Purkinje cell (primary cell): ENCODE data around the gene OR2L2. TPM values are rescaled to one million over a fixed set of nuclear protein-coding genes. Genes with fewer than 3 reads are reported as not detected.

ENCODE experiments used
- polyA plus RNA-seq: library from polyadenylated mRNA; unstranded; fragments of >200 nt; fragmentation: Nextera tagmentation; gene quantifications from 2 replicates; pipeline ENCODE4 v1.2.1, GENCODE V29; 2014

OR2L2 gene, protein sequence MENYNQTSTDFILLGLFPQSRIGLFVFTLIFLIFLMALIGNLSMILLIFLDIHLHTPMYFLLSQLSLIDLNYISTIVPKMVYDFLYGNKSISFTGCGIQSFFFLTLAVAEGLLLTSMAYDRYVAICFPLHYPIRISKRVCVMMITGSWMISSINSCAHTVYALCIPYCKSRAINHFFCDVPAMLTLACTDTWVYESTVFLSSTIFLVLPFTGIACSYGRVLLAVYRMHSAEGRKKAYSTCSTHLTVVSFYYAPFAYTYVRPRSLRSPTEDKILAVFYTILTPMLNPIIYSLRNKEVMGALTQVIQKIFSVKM
- 0.21 TPM in 1 of 2 replicates, not detected in the other for polyA plus RNA-seq

DNA sequence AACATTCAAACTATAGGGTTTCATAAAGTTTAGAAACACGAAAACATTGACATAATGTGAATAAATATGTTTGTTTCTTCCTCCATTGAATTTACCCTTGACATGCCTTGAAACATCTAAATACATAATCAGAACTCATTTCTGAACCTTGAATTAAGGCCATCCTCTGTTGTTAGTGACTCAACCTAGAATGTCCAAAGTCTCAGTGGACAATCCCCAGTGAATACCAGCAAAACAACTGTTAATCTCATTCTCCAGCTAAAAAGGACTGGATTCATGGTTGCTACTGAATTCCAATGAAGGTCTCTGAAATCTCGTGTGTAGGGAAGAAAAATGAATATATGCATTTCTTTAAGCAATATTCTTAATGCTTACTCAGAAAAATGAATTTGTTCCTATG is at the start of gene OR2L2:
Gene OR2L2 (plus strand): TSS at position 301 of the 400 bp plus-strand sequence. CDS start 8,198 bp downstream, outside the sequence.

GRCh38 chr1:248013229-248013710 is 16.6 kb upstream of the OR2L2 start, which contains the start of gene OR2L5:
OR2L5 (plus strand) TSS chr1:248013660; CDS start chr1:248021948, 8,288 bp downstream.

GRCh38 chr1:248046536-248046935 is 16.7 kb downstream of the OR2L2 start, which contains the start of gene OR2L3:
OR2L3 (plus strand) TSS chr1:248046836; CDS start chr1:248060682, 13,846 bp downstream.

Other genes with a start within 250 kb of the OR2L2 start
- gene OR14A16, start 206.0 kb upstream of the OR2L2 start, polyA plus RNA-seq: not detected in 2 replicates
- not detected in 2 replicates for gene OR11L1, start 188.2 kb upstream of the OR2L2 start, polyA plus RNA-seq
- gene TRIM58, start 172.9 kb upstream of the OR2L2 start, polyA plus RNA-seq: not detected in 2 replicates
- gene OR2W3, start 134.5 kb upstream of the OR2L2 start, polyA plus RNA-seq: not detected in 2 replicates
- gene OR2T8, start 109.8 kb upstream of the OR2L2 start, polyA plus RNA-seq: not detected in 2 replicates
- 0.12 TPM in 1 of 2 replicates, not detected in the other for gene OR2AJ1, start 105.2 kb upstream of the OR2L2 start, polyA plus RNA-seq
- not detected in 2 replicates for gene OR2L8, start 81.2 kb upstream of the OR2L2 start, polyA plus RNA-seq
- not detected in 2 replicates for gene OR2AK2, start 64.8 kb upstream of the OR2L2 start, polyA plus RNA-seq
- not detected in 2 replicates for gene OR2L5, start 16.4 kb upstream of the OR2L2 start, polyA plus RNA-seq
- gene OR2L3, start 16.8 kb downstream of the OR2L2 start, polyA plus RNA-seq: not detected in 2 replicates
- 0.48 and 3.1 TPM in 2 replicates for gene OR2L13, start 65.1 kb downstream of the OR2L2 start, polyA plus RNA-seq
- gene OR2M5, start 115.1 kb downstream of the OR2L2 start, polyA plus RNA-seq: not detected in 2 replicates
- gene OR2M2, start 144.8 kb downstream of the OR2L2 start, polyA plus RNA-seq: not detected in 2 replicates
- gene OR2M3, start 167.2 kb downstream of the OR2L2 start, polyA plus RNA-seq: not detected in 2 replicates
- not detected in 2 replicates for gene OR2M4, start 201.3 kb downstream of the OR2L2 start, polyA plus RNA-seq
- not detected in 2 replicates for gene OR2T33, start 247.9 kb downstream of the OR2L2 start, polyA plus RNA-seq